HepG2 (cell line): ENCODE measurements around the gene MAPK8IP1. TPM values are rescaled to one million over a fixed set of nuclear protein-coding genes. Genes with fewer than 3 reads are reported as not detected.
A peak's percentile ranks its signal among the peaks of the same experiment; 100 is the strongest.

Experiments used
- KDM2A ChIP-seq: sonication (generic); formaldehyde crosslinking; IDR thresholded peaks from 2 replicates; pipeline ENCODE4 v1.4.0; 2020; ENCODE audit warnings: low read depth, missing genetic modification reagents, borderline replicate concordance
- NCOA5 ChIP-seq: sonication (generic); formaldehyde crosslinking; IDR thresholded peaks from 2 replicates; pipeline ENCODE4 v1.4.0; 2020; ENCODE audit warnings: missing genetic modification reagents
- PRPF4 ChIP-seq: fragments of 200-400 bp; formaldehyde crosslinking; IDR thresholded peaks from 2 replicates; pipeline ENCODE4 v1.6.1; 2016; ENCODE audit warnings: low read length, low read depth; ENCODE audit not compliant: poor library complexity, severe bottlenecking
- RFX3 ChIP-seq: IDR thresholded peaks from 2 replicates; pipeline ENCODE4 v1.6.1; 2016; ENCODE audit warnings: missing biosample characterization, missing genetic modification reagents
- XRCC5 ChIP-seq: fragments of 200-400 bp; formaldehyde crosslinking; optimal IDR thresholded peaks from 2 replicates; pipeline ENCODE3; 2017; ENCODE audit warnings: mild to moderate bottlenecking, low read length
- ZNF12 ChIP-seq: sonication (generic); formaldehyde crosslinking; IDR thresholded peaks from 2 replicates; pipeline ENCODE4 v1.5.0; 2020; ENCODE audit warnings: missing genetic modification reagents
- ZNF124 ChIP-seq: sonication (generic); formaldehyde crosslinking; IDR thresholded peaks from 2 replicates; pipeline ENCODE4 v1.4.0; 2020; ENCODE audit warnings: missing genetic modification reagents
- ZNF326 ChIP-seq: sonication (generic); formaldehyde crosslinking; IDR thresholded peaks from 2 replicates; pipeline ENCODE4 v1.4.0; 2020; ENCODE audit warnings: missing genetic modification reagents, borderline replicate concordance
- ZNF703 ChIP-seq: sonication (generic); formaldehyde crosslinking; IDR thresholded peaks from 2 replicates; pipeline ENCODE4 v1.5.1; 2020; ENCODE audit warnings: missing genetic modification reagents, mild to moderate bottlenecking, moderate library complexity, borderline replicate concordance
- polyA plus RNA-seq, 8 experiments: library from polyadenylated mRNA; depleted of rRNA in 3 of 8; stranded (reverse) in 7 of 8; unstranded in 1 of 8; fragments of >200 nt; fragmentation: Illumina TruSeq in 4 of 8; extraction: Trizol in 4 of 8; gene quantifications; 2 replicates each; pipeline versions ENCODE4 v1.2.1 to v1.2.3, GENCODE V29; 2011 to 2016; ENCODE audit warnings: low read depth in 4 of 8, missing spikeins in 1 of 8, mixed read lengths in 1 of 8; ENCODE audit not compliant: insufficient read depth in 1 of 8
- total RNA-seq, 5 experiments: library from RNA; depleted of rRNA; stranded (reverse); fragments of >200 nt; fragmentation: Illumina TruSeq; extraction: Trizol; gene quantifications; 2 replicates each; pipeline ENCODE4 v1.2.3, GENCODE V29; 2016; ENCODE audit warnings: low read depth in 1 of 5
- TF ChIP-seq, protein P1 (sequence below): sonication (generic); formaldehyde crosslinking; IDR thresholded peaks from 2 replicates; pipeline ENCODE4 v1.5.0; 2020; ENCODE audit warnings: mild to moderate bottlenecking, missing genetic modification reagents
- TF ChIP-seq, protein P2 (sequence below): sonication (generic); formaldehyde crosslinking; IDR thresholded peaks from 2 replicates; pipeline ENCODE4 v1.5.0; 2020; ENCODE audit warnings: missing genetic modification reagents, mild to moderate bottlenecking, borderline replicate concordance
- TF ChIP-seq, protein P3 (sequence below): sonication (generic); formaldehyde crosslinking; IDR thresholded peaks from 2 replicates; pipeline ENCODE4 v1.4.0; 2020; ENCODE audit warnings: missing genetic modification reagents
- TF ChIP-seq, protein P4 (sequence below): sonication (generic); formaldehyde crosslinking; IDR thresholded peaks from 2 replicates; pipeline ENCODE4 v1.5.0; 2020; ENCODE audit warnings: missing genetic modification reagents
- TF ChIP-seq, protein P5 (sequence below): sonication (generic); formaldehyde crosslinking; IDR thresholded peaks from 2 replicates; pipeline ENCODE4 v1.4.0; 2020; ENCODE audit warnings: low read depth, missing genetic modification reagents

Gene MAPK8IP1
- total and polyA plus RNA-seq, 2 of the 13 experiments (the other 11 are each of a cell fraction or from before 2014, with no cell fraction given), result 2.2 to 4.2 TPM

DNA sequence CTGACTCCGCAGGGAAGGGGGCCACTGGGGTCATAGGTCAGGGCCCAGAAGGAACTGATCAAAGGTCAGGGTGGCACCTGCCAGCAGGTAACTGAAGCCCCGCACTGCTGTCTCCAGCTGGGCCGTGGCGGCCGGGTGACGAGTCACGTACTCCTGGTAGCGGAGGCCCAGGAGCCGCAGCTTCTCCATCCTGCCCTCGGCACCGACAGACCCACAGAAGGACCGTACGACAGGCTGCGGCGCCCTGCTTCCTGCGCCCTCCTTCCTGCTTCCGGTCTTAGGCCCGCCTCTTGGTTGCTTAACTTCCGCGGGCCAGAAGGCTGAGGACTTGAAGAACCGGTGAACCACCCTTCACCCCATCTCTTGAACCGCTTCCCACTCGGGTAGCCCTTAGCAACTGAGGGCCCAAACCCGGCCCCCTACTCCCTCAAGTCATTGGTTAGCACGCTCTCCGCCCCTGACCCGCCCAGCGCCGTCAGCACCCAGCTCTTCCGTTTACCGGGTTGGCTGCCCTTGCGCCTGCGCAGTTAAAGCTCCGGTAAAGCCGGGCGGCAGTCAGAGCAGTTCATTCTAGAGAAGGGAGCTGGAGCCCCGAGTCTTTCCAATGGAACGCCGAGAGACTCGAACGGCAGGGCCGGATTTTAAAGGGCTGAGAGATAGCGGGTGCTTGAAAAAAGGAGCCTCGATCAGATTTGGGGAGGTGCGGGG, 32.3 kb downstream of the MAPK8IP1 start, which contains the start of gene PEX16 (continued):
- TF ChIP-seq PRPF4 (no peak), RFX3 (CRISPR knock-in tag) (peak; percentile 56; the same call in 1 of the 2 replicates), KDM2A (CRISPR knock-in tag) (peak; percentile 41; the same call in 1 of the 2 replicates), NCOA5 (CRISPR knock-in tag) (no peak), ZNF326 (no peak), XRCC5 (peak; percentile 99), ZNF703 (CRISPR knock-in tag) (no peak; the same call in 1 of the 2 replicates), ZNF12 (CRISPR knock-in tag) (no peak), ZNF124 (CRISPR knock-in tag) (no peak)
- TF ChIP-seq, protein P1, sequence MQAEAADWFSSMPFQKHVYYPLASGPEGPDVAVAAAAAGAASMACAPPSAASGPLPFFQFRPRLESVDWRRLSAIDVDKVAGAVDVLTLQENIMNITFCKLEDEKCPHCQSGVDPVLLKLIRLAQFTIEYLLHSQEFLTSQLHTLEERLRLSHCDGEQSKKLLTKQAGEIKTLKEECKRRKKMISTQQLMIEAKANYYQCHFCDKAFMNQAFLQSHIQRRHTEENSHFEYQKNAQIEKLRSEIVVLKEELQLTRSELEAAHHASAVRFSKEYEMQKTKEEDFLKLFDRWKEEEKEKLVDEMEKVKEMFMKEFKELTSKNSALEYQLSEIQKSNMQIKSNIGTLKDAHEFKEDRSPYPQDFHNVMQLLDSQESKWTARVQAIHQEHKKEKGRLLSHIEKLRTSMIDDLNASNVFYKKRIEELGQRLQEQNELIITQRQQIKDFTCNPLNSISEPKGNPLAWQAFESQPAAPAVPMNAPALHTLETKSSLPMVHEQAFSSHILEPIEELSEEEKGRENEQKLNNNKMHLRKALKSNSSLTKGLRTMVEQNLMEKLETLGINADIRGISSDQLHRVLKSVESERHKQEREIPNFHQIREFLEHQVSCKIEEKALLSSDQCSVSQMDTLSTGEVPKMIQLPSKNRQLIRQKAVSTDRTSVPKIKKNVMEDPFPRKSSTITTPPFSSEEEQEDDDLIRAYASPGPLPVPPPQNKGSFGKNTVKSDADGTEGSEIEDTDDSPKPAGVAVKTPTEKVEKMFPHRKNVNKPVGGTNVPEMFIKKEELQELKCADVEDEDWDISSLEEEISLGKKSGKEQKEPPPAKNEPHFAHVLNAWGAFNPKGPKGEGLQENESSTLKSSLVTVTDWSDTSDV (CRISPR knock-in tag), result no peak
- TF ChIP-seq, protein P2, sequence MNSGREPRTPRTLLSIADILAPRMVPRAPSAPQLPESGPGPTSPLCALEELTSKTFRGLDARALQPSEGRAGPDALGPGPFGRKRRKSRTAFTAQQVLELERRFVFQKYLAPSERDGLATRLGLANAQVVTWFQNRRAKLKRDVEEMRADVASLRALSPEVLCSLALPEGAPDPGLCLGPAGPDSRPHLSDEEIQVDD (CRISPR knock-in tag), result no peak
- TF ChIP-seq, protein P3, sequence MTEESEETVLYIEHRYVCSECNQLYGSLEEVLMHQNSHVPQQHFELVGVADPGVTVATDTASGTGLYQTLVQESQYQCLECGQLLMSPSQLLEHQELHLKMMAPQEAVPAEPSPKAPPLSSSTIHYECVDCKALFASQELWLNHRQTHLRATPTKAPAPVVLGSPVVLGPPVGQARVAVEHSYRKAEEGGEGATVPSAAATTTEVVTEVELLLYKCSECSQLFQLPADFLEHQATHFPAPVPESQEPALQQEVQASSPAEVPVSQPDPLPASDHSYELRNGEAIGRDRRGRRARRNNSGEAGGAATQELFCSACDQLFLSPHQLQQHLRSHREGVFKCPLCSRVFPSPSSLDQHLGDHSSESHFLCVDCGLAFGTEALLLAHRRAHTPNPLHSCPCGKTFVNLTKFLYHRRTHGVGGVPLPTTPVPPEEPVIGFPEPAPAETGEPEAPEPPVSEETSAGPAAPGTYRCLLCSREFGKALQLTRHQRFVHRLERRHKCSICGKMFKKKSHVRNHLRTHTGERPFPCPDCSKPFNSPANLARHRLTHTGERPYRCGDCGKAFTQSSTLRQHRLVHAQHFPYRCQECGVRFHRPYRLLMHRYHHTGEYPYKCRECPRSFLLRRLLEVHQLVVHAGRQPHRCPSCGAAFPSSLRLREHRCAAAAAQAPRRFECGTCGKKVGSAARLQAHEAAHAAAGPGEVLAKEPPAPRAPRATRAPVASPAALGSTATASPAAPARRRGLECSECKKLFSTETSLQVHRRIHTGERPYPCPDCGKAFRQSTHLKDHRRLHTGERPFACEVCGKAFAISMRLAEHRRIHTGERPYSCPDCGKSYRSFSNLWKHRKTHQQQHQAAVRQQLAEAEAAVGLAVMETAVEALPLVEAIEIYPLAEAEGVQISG, result peak; percentile 78
- TF ChIP-seq, protein P4, sequence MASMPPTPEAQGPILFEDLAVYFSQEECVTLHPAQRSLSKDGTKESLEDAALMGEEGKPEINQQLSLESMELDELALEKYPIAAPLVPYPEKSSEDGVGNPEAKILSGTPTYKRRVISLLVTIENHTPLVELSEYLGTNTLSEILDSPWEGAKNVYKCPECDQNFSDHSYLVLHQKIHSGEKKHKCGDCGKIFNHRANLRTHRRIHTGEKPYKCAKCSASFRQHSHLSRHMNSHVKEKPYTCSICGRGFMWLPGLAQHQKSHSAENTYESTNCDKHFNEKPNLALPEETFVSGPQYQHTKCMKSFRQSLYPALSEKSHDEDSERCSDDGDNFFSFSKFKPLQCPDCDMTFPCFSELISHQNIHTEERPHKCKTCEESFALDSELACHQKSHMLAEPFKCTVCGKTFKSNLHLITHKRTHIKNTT (CRISPR knock-in tag), result no peak
- TF ChIP-seq, protein P5, sequence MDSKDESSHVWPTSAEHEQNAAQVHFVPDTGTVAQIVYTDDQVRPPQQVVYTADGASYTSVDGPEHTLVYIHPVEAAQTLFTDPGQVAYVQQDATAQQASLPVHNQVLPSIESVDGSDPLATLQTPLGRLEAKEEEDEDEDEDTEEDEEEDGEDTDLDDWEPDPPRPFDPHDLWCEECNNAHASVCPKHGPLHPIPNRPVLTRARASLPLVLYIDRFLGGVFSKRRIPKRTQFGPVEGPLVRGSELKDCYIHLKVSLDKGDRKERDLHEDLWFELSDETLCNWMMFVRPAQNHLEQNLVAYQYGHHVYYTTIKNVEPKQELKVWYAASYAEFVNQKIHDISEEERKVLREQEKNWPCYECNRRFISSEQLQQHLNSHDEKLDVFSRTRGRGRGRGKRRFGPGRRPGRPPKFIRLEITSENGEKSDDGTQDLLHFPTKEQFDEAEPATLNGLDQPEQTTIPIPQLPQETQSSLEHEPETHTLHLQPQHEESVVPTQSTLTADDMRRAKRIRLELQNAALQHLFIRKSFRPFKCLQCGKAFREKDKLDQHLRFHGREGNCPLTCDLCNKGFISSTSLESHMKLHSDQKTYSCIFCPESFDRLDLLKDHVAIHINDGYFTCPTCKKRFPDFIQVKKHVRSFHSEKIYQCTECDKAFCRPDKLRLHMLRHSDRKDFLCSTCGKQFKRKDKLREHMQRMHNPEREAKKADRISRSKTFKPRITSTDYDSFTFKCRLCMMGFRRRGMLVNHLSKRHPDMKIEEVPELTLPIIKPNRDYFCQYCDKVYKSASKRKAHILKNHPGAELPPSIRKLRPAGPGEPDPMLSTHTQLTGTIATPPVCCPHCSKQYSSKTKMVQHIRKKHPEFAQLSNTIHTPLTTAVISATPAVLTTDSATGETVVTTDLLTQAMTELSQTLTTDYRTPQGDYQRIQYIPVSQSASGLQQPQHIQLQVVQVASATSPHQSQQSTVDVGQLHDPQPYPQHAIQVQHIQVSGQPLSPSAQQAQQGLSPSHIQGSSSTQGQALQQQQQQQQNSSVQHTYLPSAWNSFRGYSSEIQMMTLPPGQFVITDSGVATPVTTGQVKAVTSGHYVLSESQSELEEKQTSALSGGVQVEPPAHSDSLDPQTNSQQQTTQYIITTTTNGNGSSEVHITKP (CRISPR knock-in tag), result no peak
